Naive B cell (primary cell): ENCODE results near the gene KCNH2. TPM values are rescaled to one million over a fixed set of nuclear protein-coding genes. Genes with fewer than 3 reads are reported as not detected.

Experiments used
- ATAC-seq, 2 donors: fragments of 150-1000 bp; cut with Tn5 transposase; 2 replicates each; pipeline ENCODE4 v1.10.0; 2021; ENCODE audit warnings: low read depth in 2 of 2, mild to moderate bottlenecking in 2 of 2, moderate library complexity in 2 of 2
- DNase-seq: peaks from one replicate; pipeline ENCODE4 v3.0.0; 2022
- H3K27ac Mint-ChIP-seq, 6 donors: one replicate each; pipeline ENCODE4 v1.8.0; 2020 to 2022; ENCODE audit warnings: mild to moderate bottlenecking in 6 of 6, mixed read lengths in 6 of 6, moderate library complexity in 5 of 6, inconsistent platforms in 2 of 6
- H3K27me3 Mint-ChIP-seq, 3 donors: one replicate each; pipeline ENCODE4 v1.8.0; 2021 to 2022; ENCODE audit warnings: mixed read lengths in 3 of 3, mild to moderate bottlenecking in 1 of 3
- H3K36me3 Mint-ChIP-seq, 2 donors: one replicate each; pipeline ENCODE4 v1.8.0; 2020 to 2022; ENCODE audit warnings: mixed read lengths in 2 of 2, inconsistent platforms in 1 of 2, mild to moderate bottlenecking in 1 of 2
- H3K4me1 Mint-ChIP-seq, 3 donors: one replicate each; pipeline ENCODE4 v1.8.0; 2020 to 2022; ENCODE audit warnings: mixed read lengths in 3 of 3, inconsistent platforms in 1 of 3, mild to moderate bottlenecking in 1 of 3, moderate library complexity in 1 of 3
- H3K4me3 Mint-ChIP-seq, 8 donors: one replicate each; pipeline ENCODE4 v1.8.0; 2020 to 2022; ENCODE audit warnings: mild to moderate bottlenecking in 8 of 8, mixed read lengths in 8 of 8, moderate library complexity in 8 of 8, inconsistent platforms in 2 of 8
- H3K9me3 Mint-ChIP-seq, 7 donors: one replicate each; pipeline ENCODE4 v1.8.0; 2020 to 2022; ENCODE audit warnings: mixed read lengths in 7 of 7, mild to moderate bottlenecking in 5 of 7, inconsistent platforms in 2 of 7, moderate library complexity in 1 of 7
- polyA plus RNA-seq, 6 donors: library from polyadenylated mRNA; unstranded; fragments of 300-500 nt; fragmentation: Illumina TruSeq; gene quantifications; one replicate each; pipeline ENCODE4 v1.2.3, GENCODE V29; 2021; ENCODE audit warnings: low read depth in 6 of 6

Gene KCNH2
- polyA plus RNA-seq, 6 donors from 2014 or later: 0.17 to 0.29 (median 0.29) TPM; not detected in 3

DNA sequence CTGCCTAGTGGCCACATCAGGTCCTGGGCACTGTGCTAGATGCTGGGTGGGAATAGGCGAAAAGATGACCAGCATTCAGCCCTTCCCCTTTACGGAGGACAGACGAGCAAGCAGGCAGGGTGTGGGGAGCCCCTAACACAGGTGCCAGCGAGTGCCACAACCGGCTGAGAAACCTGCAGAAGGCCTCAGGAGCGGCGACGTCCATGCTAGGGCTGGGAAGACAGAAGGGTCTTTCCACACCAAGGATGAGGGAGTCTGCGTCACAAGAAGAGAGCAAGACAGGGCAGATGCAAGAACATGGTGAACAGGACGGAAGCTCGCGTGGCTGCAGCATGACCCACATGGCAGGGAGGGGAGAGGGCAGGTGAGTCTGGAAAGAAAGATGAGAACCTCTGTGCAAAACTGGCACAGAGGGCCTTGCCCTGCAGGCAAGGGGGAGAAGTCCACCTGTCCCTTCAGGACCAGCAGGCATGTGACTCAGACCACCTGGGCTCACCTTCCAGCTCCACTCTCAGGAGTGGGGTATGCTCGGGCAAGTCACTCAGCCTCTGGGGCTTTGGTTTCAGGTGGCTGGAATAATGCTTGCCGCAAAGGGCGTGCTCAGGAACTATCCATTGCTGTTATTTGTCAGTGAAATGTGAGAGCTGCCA is 36.6 kb downstream of the KCNH2 start:
- Mint-ChIP-seq H3K4me3 (no peak overlapping the region), H3K4me1 (peaks cover 3 to 11% (median 5%) of the 10 kb centered on the region in 3 donors), H3K27ac (no peak overlapping the region), H3K36me3 (no peaks in the 10 kb centered on the region), H3K27me3 (peaks cover 0 to 34% (median 33%) of the 10 kb centered on the region in 3 donors), H3K9me3 (no peaks in the 10 kb centered on the region)
- ATAC-seq (no peak), DNase-seq (no peak)

DNA sequence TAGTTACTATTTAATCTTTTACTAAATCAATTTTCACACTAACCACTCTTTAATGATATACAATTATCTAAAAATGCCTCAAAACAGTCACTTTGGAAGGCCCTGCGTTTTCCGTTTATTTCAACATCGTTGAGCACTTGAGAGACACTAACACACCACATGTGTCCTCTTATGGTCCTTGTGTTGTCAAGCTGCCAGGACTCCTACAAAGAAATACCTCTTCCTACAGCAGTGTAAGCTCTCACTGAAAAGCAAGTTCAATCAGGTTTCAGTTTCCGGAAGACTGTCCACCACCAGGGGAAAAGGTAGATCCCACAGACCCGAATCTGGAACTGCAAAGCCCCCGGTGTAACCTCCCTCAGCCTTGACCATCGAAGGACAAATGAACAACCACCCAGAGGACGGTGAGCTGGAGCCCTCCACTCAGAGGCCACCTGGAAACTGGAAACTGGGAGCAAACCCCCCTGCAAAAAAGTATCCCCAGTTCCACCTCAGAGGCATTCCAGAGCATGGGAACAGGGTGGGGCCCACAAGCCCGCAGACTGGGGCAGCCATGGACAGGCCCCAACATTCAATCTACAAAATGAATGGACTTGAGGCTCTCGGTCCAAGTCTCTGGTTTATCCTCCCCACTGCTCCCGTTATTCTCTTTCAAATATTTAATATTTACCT is 37.6 kb downstream of the KCNH2 start:
- H3K4me3 Mint-ChIP-seq: no peak overlapping the region
- ATAC-seq (no peak), DNase-seq (no peak)
- H3K27ac Mint-ChIP-seq: no peak overlapping the region
- H3K27me3 Mint-ChIP-seq: peaks cover 2 to 31% (median 24%) of the 10 kb centered on the region in 3 donors
- H3K4me1 Mint-ChIP-seq: peaks cover 3 to 11% (median 5%) of the 10 kb centered on the region in 3 donors
- H3K36me3 Mint-ChIP-seq: no peaks in the 10 kb centered on the region
- H3K9me3 Mint-ChIP-seq: no peaks in the 10 kb centered on the region

- Mint-ChIP-seq H3K4me3 (no peak overlapping the region), H3K4me1 (peaks cover 3 to 11% (median 5%) of the 10 kb centered on the region in 3 donors), H3K36me3 (no peaks in the 10 kb centered on the region), H3K9me3 (no peaks in the 10 kb centered on the region), H3K27me3 (peaks cover 5 to 26% (median 20%) of the 10 kb centered on the region in 3 donors), H3K27ac (no peak overlapping the region)
- no peak for DNase-seq
- no peak for ATAC-seq
Measured at GRCh38 chr7:150939466-150939865, 38.7 kb downstream of the KCNH2 start.

GRCh38 chr7:150939052-150939451 is 39.1 kb downstream of the KCNH2 start:
- Mint-ChIP-seq H3K9me3 (no peaks in the 10 kb centered on the region), H3K27ac (no peak overlapping the region), H3K27me3 (peaks cover 5 to 26% (median 22%) of the 10 kb centered on the region in 3 donors), H3K4me1 (peaks cover 3 to 11% (median 5%) of the 10 kb centered on the region in 3 donors), H3K36me3 (no peaks in the 10 kb centered on the region), H3K4me3 (no peak overlapping the region)
- ATAC-seq (no peak), DNase-seq (no peak)

- Mint-ChIP-seq H3K27me3 (peaks cover 5 to 26% (median 24%) of the 10 kb centered on the region in 3 donors), H3K4me3 (no peak overlapping the region), H3K36me3 (no peaks in the 10 kb centered on the region), H3K9me3 (no peaks in the 10 kb centered on the region), H3K27ac (no peak overlapping the region), H3K4me1 (peaks cover 3 to 11% (median 5%) of the 10 kb centered on the region in 3 donors)
- DNase-seq (no peak), ATAC-seq (no peak)
Measured at GRCh38 chr7:150938566-150938965, 39.6 kb downstream of the KCNH2 start.

DNA sequence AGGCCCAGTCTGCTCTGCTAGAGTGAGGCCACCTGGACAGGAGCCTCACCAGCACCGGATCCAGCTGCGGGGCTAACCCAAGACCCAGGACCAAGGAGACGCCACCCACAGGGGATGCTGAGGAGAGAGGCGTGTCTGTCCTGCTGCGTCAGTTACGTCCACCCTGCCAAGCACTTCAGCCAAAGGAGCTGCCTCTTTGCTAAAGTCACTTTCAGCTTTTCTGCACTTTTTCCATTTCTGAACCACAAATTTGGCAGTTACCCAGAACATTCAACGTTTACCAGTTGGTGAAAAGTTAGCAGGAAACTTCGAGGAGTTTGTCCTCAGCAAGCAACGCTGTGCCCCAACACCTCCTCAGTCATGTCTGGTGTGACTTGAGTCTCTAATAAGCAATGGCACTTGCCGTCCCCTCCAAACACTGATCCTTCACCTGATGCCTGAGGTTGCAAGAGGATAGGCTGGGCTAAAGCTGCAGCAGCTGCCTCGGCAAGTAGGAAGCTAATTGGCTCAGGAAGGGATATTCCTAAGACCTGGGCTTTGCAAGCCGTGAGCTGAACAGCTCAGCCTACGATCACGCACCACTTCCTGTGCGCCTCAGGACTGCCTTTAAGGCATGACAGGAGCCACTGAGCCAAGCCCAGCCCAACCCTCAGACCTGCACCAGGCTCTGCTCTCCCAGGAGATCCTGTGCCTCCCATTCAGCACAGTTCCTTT is 40.1 kb downstream of the KCNH2 start:
- no peak overlapping the region for H3K27ac Mint-ChIP-seq

DNA sequence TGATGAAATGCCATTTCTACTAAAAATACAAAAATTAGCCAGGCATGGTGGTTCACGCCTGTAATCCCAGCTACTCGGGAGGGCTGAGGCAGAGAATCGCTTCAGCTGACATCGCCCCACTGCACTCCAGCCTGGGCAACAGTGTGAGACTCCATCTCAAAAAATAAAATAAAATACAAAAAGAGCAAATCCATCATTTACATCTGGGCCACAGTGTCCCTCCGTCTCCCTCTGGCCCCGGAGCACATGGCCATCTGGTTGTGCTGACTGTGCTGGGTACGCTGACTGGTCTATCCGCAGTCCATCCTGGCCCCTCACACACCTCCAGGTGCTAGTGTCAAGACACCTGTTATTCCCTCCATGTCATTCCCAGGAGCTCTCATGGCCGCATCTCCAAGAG is 42.1 kb downstream of the KCNH2 start:
- H3K4me3 Mint-ChIP-seq: no peak overlapping the region
- peaks cover 5 to 29% (median 27%) of the 10 kb centered on the region in 3 donors for H3K27me3 Mint-ChIP-seq
- H3K9me3 Mint-ChIP-seq: no peaks in the 10 kb centered on the region
- no peaks in the 10 kb centered on the region for H3K36me3 Mint-ChIP-seq
- no peak overlapping the region for H3K27ac Mint-ChIP-seq
- H3K4me1 Mint-ChIP-seq: peaks cover 3 to 11% (median 5%) of the 10 kb centered on the region in 3 donors
- no peak for DNase-seq
- ATAC-seq: no peak

More for the DNA sequence above, 40.1 kb downstream of the KCNH2 start:
- peaks cover 3 to 11% (median 5%) of the 10 kb centered on the region in 3 donors for H3K4me1 Mint-ChIP-seq
- no peak for ATAC-seq
- DNase-seq: no peak
- no peaks in the 10 kb centered on the region for H3K9me3 Mint-ChIP-seq
- peaks cover 5 to 27% (median 26%) of the 10 kb centered on the region in 3 donors for H3K27me3 Mint-ChIP-seq
- H3K36me3 Mint-ChIP-seq: no peaks in the 10 kb centered on the region
- H3K4me3 Mint-ChIP-seq: peak overlapping the region in 1 of 8 donors; percentile 20

GRCh38 chr7:150935149-150935548 is 43.0 kb downstream of the KCNH2 start:
- Mint-ChIP-seq H3K27me3 (peaks cover 5 to 30% (median 26%) of the 10 kb centered on the region in 3 donors), H3K4me3 (no peak overlapping the region), H3K36me3 (no peaks in the 10 kb centered on the region), H3K9me3 (no peaks in the 10 kb centered on the region), H3K4me1 (peaks cover 3 to 11% (median 5%) of the 10 kb centered on the region in 3 donors), H3K27ac (no peak overlapping the region)
- ATAC-seq (no peak), DNase-seq (no peak)

DNA sequence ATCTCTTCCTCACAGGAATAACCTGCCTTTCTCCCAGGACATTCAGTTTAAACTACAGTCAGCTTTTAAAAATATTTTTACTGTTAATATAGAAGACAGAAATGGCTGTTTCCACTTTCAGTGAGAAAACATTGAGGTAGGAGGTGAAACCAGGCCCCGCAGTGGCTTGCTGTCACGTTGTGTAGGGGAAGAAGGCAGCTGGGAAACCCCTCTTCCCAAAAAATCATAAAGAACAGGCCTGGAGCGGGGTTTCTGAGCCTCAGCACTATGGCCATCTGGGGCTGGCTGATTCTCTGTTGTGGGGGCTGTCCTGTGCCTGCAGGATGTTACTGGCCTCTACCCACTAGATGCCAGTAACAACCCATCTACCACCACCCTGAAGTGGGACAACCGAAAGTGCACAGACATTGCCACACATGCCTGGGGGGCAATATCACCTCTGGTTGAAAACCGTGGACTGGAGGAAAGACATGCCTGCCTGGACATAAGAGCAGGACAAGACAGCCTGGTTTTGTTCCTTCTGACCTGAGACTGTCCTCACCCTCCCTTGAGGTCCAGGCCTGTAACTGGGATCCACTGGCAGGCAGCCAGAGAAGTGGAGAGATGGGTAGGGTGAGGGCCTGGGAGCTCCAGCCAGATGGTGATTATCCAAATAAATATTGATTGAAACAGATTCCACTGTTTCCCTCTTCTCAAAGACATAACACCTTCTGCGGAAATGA is 43.9 kb downstream of the KCNH2 start:
- peaks cover 11 to 27% (median 22%) of the 10 kb centered on the region in 3 donors for H3K27me3 Mint-ChIP-seq
- no peak overlapping the region for H3K27ac Mint-ChIP-seq
- no peak for DNase-seq
- no peaks in the 10 kb centered on the region for H3K9me3 Mint-ChIP-seq
- H3K36me3 Mint-ChIP-seq: no peaks in the 10 kb centered on the region
- no peak for ATAC-seq
- no peak overlapping the region for H3K4me3 Mint-ChIP-seq
- H3K4me1 Mint-ChIP-seq: peaks cover 3 to 11% (median 5%) of the 10 kb centered on the region in 3 donors

DNA sequence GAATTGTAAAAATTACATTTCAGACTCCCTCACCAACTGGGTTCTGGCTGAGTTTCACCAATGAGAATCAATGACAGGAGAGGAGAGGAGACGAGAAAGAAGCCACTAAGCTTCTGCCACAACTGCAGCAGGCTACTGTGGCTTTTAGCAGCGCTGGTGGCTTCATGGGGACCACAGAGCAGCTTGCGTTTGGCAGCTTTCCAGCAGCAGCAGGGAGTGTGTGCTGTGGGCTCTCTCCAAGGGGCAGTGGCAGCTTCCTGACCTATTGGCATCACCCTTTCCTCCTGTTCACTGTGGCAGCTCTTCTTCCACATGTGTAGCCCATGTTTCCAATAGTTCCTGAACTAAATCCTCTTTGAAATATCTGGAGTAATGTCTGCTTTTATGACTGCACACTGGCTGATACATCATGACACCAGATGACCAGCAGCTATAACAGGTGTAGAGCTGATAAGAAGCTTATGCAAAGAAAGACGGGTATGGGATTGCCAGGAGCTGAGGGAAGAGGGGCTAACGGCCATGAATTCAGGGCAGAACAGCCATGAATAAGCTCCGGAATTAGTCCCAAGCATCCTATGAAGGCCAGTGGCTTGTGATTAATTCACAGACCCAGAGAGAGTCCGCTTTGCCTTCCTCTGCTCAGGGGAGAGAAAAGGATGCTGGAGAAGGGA is 46.8 kb downstream of the KCNH2 start:
- DNase-seq: no peak
- no peaks in the 10 kb centered on the region for H3K9me3 Mint-ChIP-seq
- ATAC-seq: no peak
- peaks cover 17 to 41% (median 24%) of the 10 kb centered on the region in 3 donors for H3K27me3 Mint-ChIP-seq
- H3K27ac Mint-ChIP-seq: no peak overlapping the region
- H3K4me3 Mint-ChIP-seq: no peak overlapping the region
- no peaks in the 10 kb centered on the region for H3K36me3 Mint-ChIP-seq
- H3K4me1 Mint-ChIP-seq: no peaks in the 10 kb centered on the region

- H3K27me3 Mint-ChIP-seq: peaks cover 34 to 59% (median 37%) of the 10 kb centered on the region in 3 donors
- H3K4me1 Mint-ChIP-seq: peaks cover 0 to 3% (median 0%) of the 10 kb centered on the region in 3 donors
- no peaks in the 10 kb centered on the region for H3K9me3 Mint-ChIP-seq
- no peak overlapping the region for H3K4me3 Mint-ChIP-seq
- no peak overlapping the region for H3K27ac Mint-ChIP-seq
- ATAC-seq (no peak), DNase-seq (no peak)
- H3K36me3 Mint-ChIP-seq: no peaks in the 10 kb centered on the region
Measured at GRCh38 chr7:150928541-150928940, 49.6 kb downstream of the KCNH2 start.

DNA sequence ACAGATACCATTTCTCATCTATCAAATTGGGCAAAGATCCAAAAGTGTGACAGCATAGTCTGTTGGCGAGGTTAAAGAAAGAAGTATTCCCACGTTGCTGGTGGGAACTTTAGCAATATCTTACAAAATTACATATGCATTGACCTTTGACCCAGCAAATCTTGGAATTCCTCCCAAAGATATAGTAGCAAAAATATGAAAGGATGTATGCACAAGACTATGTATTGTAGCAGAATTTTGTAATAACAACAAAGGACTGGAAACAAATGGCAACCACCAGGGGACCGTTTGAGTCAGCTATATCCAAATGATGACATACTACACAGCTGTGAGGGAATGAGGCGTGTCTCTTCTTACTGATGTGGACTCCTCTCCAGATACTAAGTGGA is 50.2 kb downstream of the KCNH2 start:
- Mint-ChIP-seq H3K36me3 (no peaks in the 10 kb centered on the region), H3K9me3 (no peaks in the 10 kb centered on the region), H3K4me1 (peaks cover 0 to 3% (median 0%) of the 10 kb centered on the region in 3 donors), H3K27me3 (peaks cover 34 to 60% (median 40%) of the 10 kb centered on the region in 3 donors), H3K4me3 (no peak overlapping the region), H3K27ac (no peak overlapping the region)
- ATAC-seq: no peak
- DNase-seq: no peak
